ENCODE data around the gene INSM1. TPM values are rescaled to one million over a fixed set of nuclear protein-coding genes. Genes with fewer than 3 reads are reported as not detected.

INSM1 gene
- total RNA-seq, 2 experiments from 2014 or later, result not detected

DNA sequence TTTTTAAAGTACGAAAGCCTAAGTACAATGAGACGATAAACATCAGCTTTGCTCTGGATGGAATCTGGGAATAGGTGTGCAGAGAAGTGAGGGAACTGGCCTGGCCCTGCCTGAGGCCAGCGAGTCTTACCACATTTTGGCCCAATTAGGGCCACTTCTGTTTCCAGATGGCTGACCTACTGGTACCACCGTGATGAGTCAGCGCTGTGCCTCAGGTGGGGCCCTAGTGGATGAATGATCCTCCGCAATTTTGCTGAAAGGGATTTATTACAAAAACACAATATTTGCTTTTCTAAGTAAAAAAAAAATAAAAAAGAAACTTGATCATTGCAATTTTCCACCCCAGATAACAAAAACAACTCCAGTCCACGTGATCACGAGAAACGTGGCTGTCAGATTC is 22.5 kb downstream of the INSM1 start:
- H3K27me3 ChIP-seq (ENCODE audit: control insufficient read depth in 1 of 2, insufficient read depth in 2 of 2, low read length in 2 of 2), result no peaks in the 10 kb centered on the region
- no peak for ATAC-seq (ENCODE audit: poor library complexity)
- no peak overlapping the region for H3K4me3 Mint-ChIP-seq
- intact Hi-C loops (cut with DNase I, micrococcal nuclease), result no loop called here
- no peaks in the 10 kb centered on the region for H3K9me3 Mint-ChIP-seq
- H3K36me3 ChIP-seq (ENCODE audit: insufficient read depth, low read length), result peaks cover 3% of the 10 kb centered on the region
- H3K27ac Mint-ChIP-seq, result no peak overlapping the region
- H3K4me1 Mint-ChIP-seq (ENCODE audit: low read depth), result no peaks in the 10 kb centered on the region
- no peak for DNase-seq
- no peak overlapping the region for H3K27ac ChIP-seq (ENCODE audit: low read depth in 1 of 2, low read length in 2 of 2)
- peaks cover 41% of the 10 kb centered on the region for H3K36me3 Mint-ChIP-seq (ENCODE audit: low read depth)
- POLR2A ChIA-PET, result no interaction called here
- no peaks in the 10 kb centered on the region for H3K27me3 Mint-ChIP-seq
- no peaks in the 10 kb centered on the region for H3K4me1 ChIP-seq (ENCODE audit: insufficient read depth, low read length)
- H3K9me3 ChIP-seq (ENCODE audit: control insufficient read depth in 1 of 2, insufficient read depth in 1 of 2, low read length in 2 of 2), result no peaks in the 10 kb centered on the region
- no peak for TF ChIP-seq CTCF (IDR thresholded peaks at IDR 0.05)
- H3K4me3 ChIP-seq (ENCODE audit: low read length), result no peak overlapping the region
- CTCF ChIA-PET, result no interaction called here

DNA sequence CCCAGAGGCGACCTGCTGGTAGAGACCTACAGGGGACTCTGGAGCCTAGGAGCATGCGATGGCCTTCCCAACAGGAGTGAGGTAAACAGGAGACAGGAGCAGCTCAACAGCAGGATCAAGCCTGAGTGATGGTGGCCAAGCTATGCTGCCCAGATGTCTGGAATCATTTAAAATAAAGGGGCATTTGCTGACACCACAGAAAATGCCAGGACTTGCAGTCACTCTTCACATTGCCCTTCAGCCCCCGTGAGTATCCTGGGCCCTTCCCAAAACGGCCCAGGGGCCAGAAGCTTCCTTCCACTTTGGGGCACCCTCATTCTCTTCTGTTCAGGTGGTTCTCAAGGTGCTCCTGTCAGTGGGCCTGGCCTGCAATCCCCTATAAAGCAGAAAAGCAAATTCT is 23.2 kb downstream of the INSM1 start:
- ChIA-PET CTCF (no interaction called here), POLR2A (no interaction called here)
- Histone ChIP-seq H3K27ac (ENCODE audit: low read depth in 1 of 2, low read length in 2 of 2) (no peak overlapping the region), H3K4me1 (ENCODE audit: insufficient read depth, low read length) (no peaks in the 10 kb centered on the region), H3K36me3 (ENCODE audit: insufficient read depth, low read length) (peaks cover 3% of the 10 kb centered on the region), H3K9me3 (ENCODE audit: control insufficient read depth in 1 of 2, insufficient read depth in 1 of 2, low read length in 2 of 2) (no peaks in the 10 kb centered on the region), H3K4me3 (ENCODE audit: low read length) (no peak overlapping the region), H3K27me3 (ENCODE audit: control insufficient read depth in 1 of 2, insufficient read depth in 2 of 2, low read length in 2 of 2) (no peaks in the 10 kb centered on the region)
- no peak for ATAC-seq (ENCODE audit: poor library complexity)
- no peak for TF ChIP-seq CTCF (IDR thresholded peaks at IDR 0.05)
- Mint-ChIP-seq H3K4me1 (ENCODE audit: low read depth) (no peaks in the 10 kb centered on the region), H3K36me3 (ENCODE audit: low read depth) (peaks cover 41% of the 10 kb centered on the region), H3K27ac (no peak overlapping the region), H3K4me3 (no peak overlapping the region), H3K9me3 (no peaks in the 10 kb centered on the region), H3K27me3 (no peaks in the 10 kb centered on the region)
- intact Hi-C loops (cut with DNase I, micrococcal nuclease), result no loop called here
- no peak for DNase-seq

DNA sequence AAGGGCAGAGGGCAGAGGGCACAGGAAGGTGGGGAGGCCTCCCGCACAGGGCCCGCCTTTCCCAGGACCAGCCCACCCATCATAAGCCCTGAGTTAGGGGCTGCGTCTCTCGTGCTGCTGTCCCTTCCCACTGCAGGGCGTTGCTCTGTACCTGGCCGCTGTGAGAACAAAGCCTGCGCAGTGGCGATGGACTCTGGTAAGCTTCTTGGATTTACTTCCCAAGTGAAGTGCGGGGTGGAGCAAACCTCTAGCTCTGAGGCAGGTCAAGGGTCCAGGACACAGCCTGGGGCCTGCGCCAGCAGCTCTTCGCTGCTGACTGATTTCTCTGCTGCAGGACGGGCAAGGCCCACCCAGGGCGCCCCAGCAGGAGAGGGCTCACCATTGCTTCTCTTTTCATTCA is 23.9 kb downstream of the INSM1 start:
- TF ChIP-seq CTCF (IDR thresholded peaks at IDR 0.05), result no peak
- peaks cover 5% of the 10 kb centered on the region for H3K36me3 ChIP-seq (ENCODE audit: insufficient read depth, low read length)
- no peak overlapping the region for H3K27ac Mint-ChIP-seq
- no peak overlapping the region for H3K4me3 ChIP-seq (ENCODE audit: low read length)
- no peaks in the 10 kb centered on the region for H3K9me3 Mint-ChIP-seq
- DNase-seq, result no peak
- no peaks in the 10 kb centered on the region for H3K9me3 ChIP-seq (ENCODE audit: control insufficient read depth in 1 of 2, insufficient read depth in 1 of 2, low read length in 2 of 2)
- H3K4me1 Mint-ChIP-seq (ENCODE audit: low read depth), result no peaks in the 10 kb centered on the region
- intact Hi-C loops (cut with DNase I, micrococcal nuclease), result no loop called here
- H3K36me3 Mint-ChIP-seq (ENCODE audit: low read depth), result peaks cover 44% of the 10 kb centered on the region
- H3K27me3 ChIP-seq (ENCODE audit: control insufficient read depth in 1 of 2, insufficient read depth in 2 of 2, low read length in 2 of 2), result no peaks in the 10 kb centered on the region
- POLR2A ChIA-PET, result no interaction called here
- H3K4me1 ChIP-seq (ENCODE audit: insufficient read depth, low read length), result no peaks in the 10 kb centered on the region
- no peaks in the 10 kb centered on the region for H3K27me3 Mint-ChIP-seq
- ATAC-seq (ENCODE audit: poor library complexity), result no peak
- CTCF ChIA-PET, result no interaction called here
- H3K4me3 Mint-ChIP-seq, result no peak overlapping the region
- H3K27ac ChIP-seq (ENCODE audit: low read depth in 1 of 2, low read length in 2 of 2), result no peak overlapping the region
